IMR-90 (cell line): Measurements from ENCODE around the gene VPS25. TPM values are rescaled to one million over a fixed set of nuclear protein-coding genes. Genes with fewer than 3 reads are reported as not detected.

ENCODE experiments used
- CEBPB ChIP-seq: IDR thresholded peaks from 2 replicates; pipeline ENCODE4 v1.6.1; 2012; ENCODE audit warnings: low read depth, low read length, improper control_type of control experiment
- FOS ChIP-seq: fragments of 150-350 bp; IDR thresholded peaks from 2 replicates; pipeline ENCODE4 v1.6.1; 2016; ENCODE audit warnings: low read depth, low read length
- RCOR1 ChIP-seq: IDR thresholded peaks from 2 replicates; pipeline ENCODE4 v1.6.1; 2012; ENCODE audit warnings: mild to moderate bottlenecking, low read length, improper control_type of control experiment; ENCODE audit not compliant: insufficient replicate concordance
- polyA plus RNA-seq, 3 experiments: library from polyadenylated mRNA; depleted of rRNA; stranded (reverse); fragments of >200 nt; gene quantifications; 2 replicates each; pipeline ENCODE4 v1.2.3, GENCODE V29; 2012; ENCODE audit warnings: low replicate concordance in 1 of 3
- total RNA-seq: library from RNA; depleted of rRNA; stranded (reverse); fragments of >200 nt; gene quantifications from 2 replicates; pipeline ENCODE4 v1.2.3, GENCODE V29; 2012

Gene VPS25
- total and polyA plus RNA-seq, 2 of the 4 experiments (the other 2 are of a cell fraction): 71.3 to 130 TPM

DNA sequence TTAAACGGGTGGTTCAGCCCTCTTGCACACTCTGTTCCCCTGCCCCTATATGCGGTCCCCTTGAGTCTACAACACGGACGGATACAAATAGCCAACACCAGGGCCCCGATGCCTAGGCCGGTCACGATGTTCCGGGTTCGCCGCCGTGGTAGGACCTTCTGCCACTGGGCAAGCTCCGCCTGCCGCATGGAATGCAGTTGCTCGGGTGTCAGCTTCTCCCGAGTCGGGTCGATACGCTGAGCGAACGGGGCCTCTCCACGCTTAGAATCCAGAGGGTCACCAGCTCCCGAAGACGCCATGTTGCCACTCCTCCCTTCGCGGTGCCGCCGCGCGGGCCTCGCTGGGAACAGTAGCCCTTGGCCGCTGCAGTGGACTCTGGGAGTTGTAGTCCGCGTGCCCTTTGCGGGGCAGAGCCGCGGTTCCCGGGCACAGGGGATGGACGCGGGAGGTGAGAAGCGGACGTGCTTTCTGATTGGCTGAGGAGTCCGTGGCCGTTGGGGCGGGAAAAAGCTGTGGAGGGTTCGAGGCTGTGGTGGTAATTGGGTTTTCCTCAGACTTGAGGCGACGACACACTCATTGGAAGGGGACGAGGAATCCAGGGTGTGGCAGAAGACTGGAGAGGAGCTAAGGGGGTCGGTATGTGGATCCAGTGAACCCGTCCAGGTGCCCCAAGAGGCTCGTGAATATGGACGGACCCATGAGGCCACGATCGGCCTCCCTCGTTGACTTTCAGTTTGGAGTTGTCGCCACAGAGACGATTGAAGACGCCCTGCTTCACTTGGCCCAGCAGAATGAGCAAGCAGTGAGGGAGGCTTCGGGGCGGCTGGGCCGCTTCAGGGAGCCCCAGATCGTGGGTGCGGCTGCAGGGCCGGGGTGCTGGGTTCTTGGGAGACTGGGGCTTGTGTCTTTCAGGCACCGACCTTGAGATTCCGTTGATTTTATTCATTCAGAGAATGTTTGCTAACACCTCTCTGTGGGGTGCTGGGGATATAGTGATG is 25.4 kb downstream of the VPS25 start, which contains the start of the genes CNTD1 and COA3 (continued):
- TF ChIP-seq FOS (no peak), RCOR1 (no peak), CEBPB (no peak)
